Bone marrow (tissue), 2 donors: ENCODE results near the gene UBL4B.

ENCODE experiments used
- DNase-seq, 2 donors: peaks; one replicate each; lab custom pipeline; 2025; lab: John Stamatoyannopoulos, UW

UBL4B gene

GRCh38 chr1:110084227-110085078, 27.8 kb upstream of the UBL4B start:
- DNase-seq: peak in 1 of 2 donors; percentile 37

- DNase-seq: no peak
Measured at GRCh38 chr1:110085671-110086070, 26.6 kb upstream of the UBL4B start.

GRCh38 chr1:110086961-110087360, 25.3 kb upstream of the UBL4B start:
- DNase-seq: no peak

- DNase-seq: peak in 1 of 2 donors; percentile 46
Measured at GRCh38 chr1:110087812-110088738, 24.2 kb upstream of the UBL4B start.

- DNase-seq: no peak
Measured at GRCh38 chr1:110088739-110089316, 23.4 kb upstream of the UBL4B start.

- DNase-seq: no peak
Measured at GRCh38 chr1:110089561-110090275, 22.5 kb upstream of the UBL4B start.

GRCh38 chr1:110091381-110091780, 20.9 kb upstream of the UBL4B start:
- no peak for DNase-seq

GRCh38 chr1:110091791-110092190, 20.5 kb upstream of the UBL4B start:
- no peak for DNase-seq

GRCh38 chr1:110092991-110093390, 19.3 kb upstream of the UBL4B start:
- no peak for DNase-seq

GRCh38 chr1:110094931-110095654, 17.1 kb upstream of the UBL4B start:
- DNase-seq: no peak

- DNase-seq: no peak
Measured at GRCh38 chr1:110097507-110098221, 14.6 kb upstream of the UBL4B start.

- no peak for DNase-seq
Measured at GRCh38 chr1:110098222-110099026, 13.8 kb upstream of the UBL4B start.

GRCh38 chr1:110100335-110100734, 11.9 kb upstream of the UBL4B start:
- no peak for DNase-seq

- peak in 1 of 2 donors; percentile 63 for DNase-seq
Measured at GRCh38 chr1:110102081-110102480, 10.2 kb upstream of the UBL4B start.

- peak; percentile 22 to 40 for DNase-seq
Measured at GRCh38 chr1:110106013-110106941, 6.0 kb upstream of the UBL4B start.

GRCh38 chr1:110107867-110108469, 4.3 kb upstream of the UBL4B start:
- no peak for DNase-seq

- DNase-seq: no peak
Measured at GRCh38 chr1:110111081-110111480, 1.2 kb upstream of the UBL4B start.

GRCh38 chr1:110112656-110113055, 413 bp downstream of the UBL4B start:
- DNase-seq: no peak
